K562 (cell line): ENCODE results near the gene AP3M1. TPM values are rescaled to one million over a fixed set of nuclear protein-coding genes. Genes with fewer than 3 reads are reported as not detected.
A peak's percentile ranks its signal among the peaks of the same experiment; 100 is the strongest.

Source experiments
- ATAC-seq: fragments of 200-7000 bp; cut with Tn5 transposase; 3 replicates; pipeline ENCODE4 v1.9.1; 2020; ENCODE audit warnings: moderate library complexity
- BruUV-seq: library from RNA; stranded (reverse); fragments of 400-500 nt; replicated peaks from 2 replicates; lab custom pipeline; 2021; lab: Mats Ljungman, UMichigan
- CTCF ChIA-PET: fragments of 300-600 bp; formaldehyde crosslinking; extraction: SDS; loops from one replicate; lab custom pipeline; 2021; ENCODE audit warnings: low intra/inter-chr PET ratio; lab: Yijun Ruan, JAX
- POLR2A ChIA-PET: fragments of 300-600, 350-650 bp; sonication (Branson Sonifier 250); formaldehyde crosslinking; extraction: SDS; loops from one replicate; lab custom pipeline; 2021; ENCODE audit warnings: antibody characterized with exemption, inconsistent platforms; lab: Yijun Ruan, JAX
- DNase-seq, 4 experiments: peaks; one replicate each; pipeline versions ENCODE4 v3.0.0 to v3.0.0-alpha.2; 2011 to 2018; ENCODE audit warnings: low spot score in 3 of 4, mixed read lengths in 3 of 4; ENCODE audit errors: extremely low read depth in 1 of 4
- FAIRE-seq: peaks from 2 replicates; lab custom pipeline; 2011; peaks lifted over from hg19 to GRCh38; lab: Jason Lieb, UNC
- H2AFZ ChIP-seq: 2 replicates; pipeline ENCODE4 v1.6.0; 2011; ENCODE audit warnings: low read depth, low read length, control low read depth, inconsistent platforms
- H3K27ac ChIP-seq: fragments of 200-600 bp; 3 replicates; pipeline ENCODE4 v1.8.0; 2011; ENCODE audit warnings: low read depth, mild to moderate bottlenecking, control low read depth, inconsistent platforms, low read length, moderate library complexity, mixed read lengths; ENCODE audit errors: extremely low read depth
- H3K27me3 ChIP-seq, 2 experiments: fragments of 300-600 bp in 1 of 2; 2 replicates in 1 of 2; 3 replicates in 1 of 2; pipeline versions ENCODE4 v1.6.0 to v1.8.0; 2011; ENCODE audit warnings: inconsistent platforms in 2 of 2, low read length in 2 of 2, mild to moderate bottlenecking in 1 of 2, mixed read lengths in 1 of 2, moderate library complexity in 1 of 2; ENCODE audit not compliant: control insufficient read depth in 2 of 2, insufficient read depth in 2 of 2
- H3K36me3 ChIP-seq: fragments of 300-600 bp; 3 replicates; pipeline ENCODE4 v1.8.0; 2011; ENCODE audit warnings: mild to moderate bottlenecking, low read length, inconsistent platforms; ENCODE audit not compliant: control insufficient read depth, insufficient read depth
- H3K4me1 ChIP-seq, 2 experiments: fragments of 200-600 bp in 1 of 2; replicated peaks in 1 of 2; 2 replicates in 1 of 2; 3 replicates in 1 of 2; pipeline versions ENCODE4 v1.5.1 to v1.8.0; 2011; ENCODE audit warnings: inconsistent platforms in 2 of 2, low read length in 2 of 2, mild to moderate bottlenecking in 1 of 2, mixed read lengths in 1 of 2, moderate library complexity in 1 of 2; ENCODE audit not compliant: control insufficient read depth in 2 of 2, insufficient read depth in 2 of 2
- H3K4me2 ChIP-seq: 2 replicates; pipeline ENCODE4 v1.6.1; 2011; ENCODE audit warnings: low read length, control low read depth, inconsistent platforms, mixed read lengths; ENCODE audit not compliant: insufficient read depth
- H3K4me3 ChIP-seq: fragments of 200-600 bp; sonication (generic), shearing (Covaris generic); 2 replicates; pipeline ENCODE4 v1.5.1; 2016; ENCODE audit warnings: control low read depth, inconsistent platforms
- H3K79me2 ChIP-seq: fragments of 200-600 bp; 3 replicates; pipeline ENCODE4 v1.8.0; 2011; ENCODE audit warnings: low read length, inconsistent platforms; ENCODE audit not compliant: control insufficient read depth, insufficient read depth
- H3K9ac ChIP-seq, 2 experiments: 2 replicates each; pipeline versions ENCODE4 v1.6.0 to v1.6.1; 2011; ENCODE audit warnings: low read depth in 2 of 2, low read length in 2 of 2, control low read depth in 1 of 2, inconsistent platforms in 1 of 2, mild to moderate bottlenecking in 1 of 2, mixed read lengths in 1 of 2; ENCODE audit not compliant: insufficient read depth in 1 of 2
- H3K9me1 ChIP-seq: one replicate; pipeline ENCODE4 v1.6.0; 2011; ENCODE audit warnings: inconsistent platforms, mild to moderate bottlenecking, low read length, moderate library complexity; ENCODE audit not compliant: control insufficient read depth, insufficient read depth
- H3K9me3 ChIP-seq: replicated peaks from 2 replicates; pipeline ENCODE4 v1.5.1; 2011; ENCODE audit warnings: low read depth, low read length, inconsistent platforms; ENCODE audit not compliant: control insufficient read depth, insufficient read depth
- H4K20me1 ChIP-seq: replicated peaks from 2 replicates; pipeline ENCODE4 v1.6.1; 2011; ENCODE audit warnings: low read length, inconsistent platforms, mixed read lengths; ENCODE audit not compliant: control insufficient read depth, insufficient read depth
- AFF1 ChIP-seq, 2 experiments: fragments of 450-650 bp; IDR thresholded peaks; 2 replicates each; pipeline ENCODE4 v1.6.1; 2018; ENCODE audit warnings: mild to moderate bottlenecking in 2 of 2, low read depth in 1 of 2; ENCODE audit not compliant: partially characterized antibody in 2 of 2
- POLR2AphosphoS5 ChIP-seq: IDR thresholded peaks from 2 replicates; pipeline ENCODE4 v1.6.1; 2011; ENCODE audit warnings: mild to moderate bottlenecking, low read depth, low read length, moderate library complexity; ENCODE audit not compliant: control insufficient read depth, insufficient read depth
- RAD21 ChIP-seq, 2 experiments: fragments of 250-450 bp in 1 of 2; fragments of 450-650 bp in 1 of 2; sonication (Bioruptor Pico) in 1 of 2; formaldehyde crosslinking in 1 of 2; IDR thresholded peaks in 1 of 2; conservative IDR thresholded peaks in 1 of 2; 2 replicates each; pipeline versions ENCODE4 v1.4.0 to v1.8.0; 2020 to 2022; ENCODE audit warnings: mild to moderate bottlenecking in 2 of 2, moderate library complexity in 1 of 2
- SMC3 ChIP-seq: conservative IDR thresholded peaks from 2 replicates; pipeline ENCODE4 v1.6.1; 2011; ENCODE audit warnings: low read depth, low read length, improper control_type of control experiment; ENCODE audit not compliant: insufficient read depth
- ZBTB33 ChIP-seq: sonication (generic); formaldehyde crosslinking; IDR thresholded peaks from 2 replicates; pipeline ENCODE4 v1.8.1; 2023; ENCODE audit warnings: mild to moderate bottlenecking, missing genetic modification reagents
- WGBS: fragments of 100-300 bp; shearing (Covaris generic); methylation state at CpG from one replicate; pipeline ENCODE4 v1.1.6; 2016; ENCODE audit warnings: low coverage, mixed read lengths; ENCODE audit not compliant: insufficient coverage; ENCODE audit errors: missing lambda C conversion rate; 5-methylcytosine and 5-hydroxymethylcytosine counted together
- in situ Hi-C: fragments of 300-500 bp; cut with MboI; formaldehyde crosslinking; loops from 4 replicates; pipeline ENCODE4 v1.15.0; 2018; ENCODE audit warnings: inconsistent platforms, mixed read lengths
- intact Hi-C: fragments of 100-400 bp; cut with micrococcal nuclease; formaldehyde crosslinking; loops from 2 replicates; pipeline ENCODE4 v1.14.2; 2022
- polyA plus RNA-seq, 8 experiments: library from polyadenylated mRNA; depleted of rRNA in 4 of 8; stranded (reverse) in 5 of 8; unstranded in 3 of 8; fragments of >200 nt; fragmentation: Nextera tagmentation in 2 of 8; fragmentation: Illumina TruSeq in 1 of 8; extraction: Ambion mirVana in 2 of 8; extraction: Trizol in 1 of 8; gene quantifications; 2 replicates each; pipeline versions ENCODE4 v1.2.1 to v1.2.3, GENCODE V29; 2011 to 2014; ENCODE audit warnings: inconsistent platforms in 1 of 8, missing spikeins in 1 of 8
- total RNA-seq, 7 experiments: library from RNA; depleted of rRNA in 6 of 7; stranded (reverse); fragments of >200 nt in 6 of 7; fragmentation: Illumina TruSeq in 2 of 7; extraction: Trizol in 2 of 7; gene quantifications; 2 replicates each; pipeline versions ENCODE4 v1.2.1 to v1.2.3, GENCODE V29; 2011 to 2021; ENCODE audit warnings: low replicate concordance in 1 of 7
- TF ChIP-seq, protein P1 (sequence below), 3 experiments: IDR thresholded peaks in 2 of 3; conservative IDR thresholded peaks in 1 of 3; 2 replicates each; pipeline ENCODE4 v1.5.1; 2011 to 2012; ENCODE audit warnings: low read length in 3 of 3, mild to moderate bottlenecking in 3 of 3, control low read depth in 2 of 3, improper control_type of control experiment in 1 of 3, inconsistent platforms in 1 of 3, low read depth in 1 of 3, mixed read lengths in 1 of 3, moderate library complexity in 1 of 3; ENCODE audit not compliant: insufficient read depth in 2 of 3

Gene AP3M1
- total and polyA plus RNA-seq, 9 of the 15 experiments (the other 6 are each of a cell fraction or from before 2014, with no cell fraction given) = 44.3 to 135 (median 67.6) TPM

GRCh38 chr10:74103560-74104258 lies 46.9 kb downstream of the AP3M1 start:
- Histone ChIP-seq H4K20me1 (no peaks in the 10 kb centered on the region), H2AFZ (no peak overlapping the region), H3K9me3 (no peaks in the 10 kb centered on the region), H3K4me3 (no peak overlapping the region), H3K27ac (no peak overlapping the region), H3K79me2 (no peaks in the 10 kb centered on the region), H3K9me1 (no peaks in the 10 kb centered on the region), H3K9ac (no peak overlapping the region), H3K36me3 (peaks cover 92% of the 10 kb centered on the region), H3K27me3 (no peaks in the 10 kb centered on the region), H3K4me1 (no peaks in the 10 kb centered on the region), H3K4me2 (no peak overlapping the region)
- intact Hi-C loops (loop anchor here (2.0 to 10.0 kb wide), 2 partner anchors 217 to 319 kb away; partner anchors contain the start of genes CHCHD1 and ZSWIM8), in situ Hi-C loops (no loop called here)
- ChIA-PET POLR2A (interaction anchor here (0.6 to 0.9 kb wide), 2 partner anchors 30 to 100 kb away, joined by 3 read pairs; no protein-coding TSS in a partner anchor), CTCF (interaction anchor here (1.4 to 2.3 kb wide), 2 partner anchors 130 to 217 kb away, joined by 3 to 13 read pairs; no protein-coding TSS in a partner anchor)
- peak; percentile 31 to 68; a peak in 3 of 4 replicates for TF ChIP-seq RAD21 (CRISPR knock-in tag; conservative IDR thresholded peaks at IDR 0.05 in 1 of 2, IDR thresholded peaks at IDR 0.05 in 1 of 2)
- 0 out of 2 replicates have a peak, but pooled peaks have one; percentile 1 for TF ChIP-seq POLR2AphosphoS5
- TF ChIP-seq AFF1 (IDR thresholded peaks at IDR 0.05; ENCODE audit: low read depth in 1 of 2, partially characterized antibody in 2 of 2) = no peak
- TF ChIP-seq, protein P1, sequence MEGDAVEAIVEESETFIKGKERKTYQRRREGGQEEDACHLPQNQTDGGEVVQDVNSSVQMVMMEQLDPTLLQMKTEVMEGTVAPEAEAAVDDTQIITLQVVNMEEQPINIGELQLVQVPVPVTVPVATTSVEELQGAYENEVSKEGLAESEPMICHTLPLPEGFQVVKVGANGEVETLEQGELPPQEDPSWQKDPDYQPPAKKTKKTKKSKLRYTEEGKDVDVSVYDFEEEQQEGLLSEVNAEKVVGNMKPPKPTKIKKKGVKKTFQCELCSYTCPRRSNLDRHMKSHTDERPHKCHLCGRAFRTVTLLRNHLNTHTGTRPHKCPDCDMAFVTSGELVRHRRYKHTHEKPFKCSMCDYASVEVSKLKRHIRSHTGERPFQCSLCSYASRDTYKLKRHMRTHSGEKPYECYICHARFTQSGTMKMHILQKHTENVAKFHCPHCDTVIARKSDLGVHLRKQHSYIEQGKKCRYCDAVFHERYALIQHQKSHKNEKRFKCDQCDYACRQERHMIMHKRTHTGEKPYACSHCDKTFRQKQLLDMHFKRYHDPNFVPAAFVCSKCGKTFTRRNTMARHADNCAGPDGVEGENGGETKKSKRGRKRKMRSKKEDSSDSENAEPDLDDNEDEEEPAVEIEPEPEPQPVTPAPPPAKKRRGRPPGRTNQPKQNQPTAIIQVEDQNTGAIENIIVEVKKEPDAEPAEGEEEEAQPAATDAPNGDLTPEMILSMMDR (IDR thresholded peaks at IDR 0.05 in 2 of 3, conservative IDR thresholded peaks at IDR 0.05 in 1 of 3; ENCODE audit: insufficient read depth in 2 of 3, low read depth in 1 of 3, low read length in 3 of 3) = peak; percentile 41 to 60 (median 48); a peak in 5 of 6 replicates
- peak; percentile 62 for TF ChIP-seq SMC3
- TF ChIP-seq ZBTB33 (CRISPR knock-in tag) = no peak
- peak; percentile 76 for ATAC-seq
- WGBS = 82% methylated on average over 11 of the region's 11 CpGs
- peak; percentile 80 for FAIRE-seq
- no TSS peak for BruUV-seq
- DNase-seq = peak in 2 of 4 experiments; percentile 31 to 45
